ENCODE measurements around the gene HSD3B1. TPM values are rescaled to one million over a fixed set of nuclear protein-coding genes. Genes with fewer than 3 reads are reported as not detected.

The HSD3B1 gene
- total and polyA plus RNA-seq, 9 donors = 0.06 to 69.2 TPM; not detected in 7

- no peak for DNase-seq
- 85 to 90% (median 89%) methylated on average over 3 of the region's 3 CpGs for WGBS, 3 donors
- intact Hi-C loops (cut with DNase I) = no loop called here
Observed at GRCh38 chr1:119541389-119541788, 34.4 kb downstream of the HSD3B1 start.

GRCh38 chr1:119542492-119542946 is 35.5 kb downstream of the HSD3B1 start:
- TF ChIP-seq EP300 (IDR thresholded peaks at IDR 0.05) = no peak
- TF ChIP-seq POLR2A (IDR thresholded peaks at IDR 0.05) = no peak
- TF ChIP-seq CTCF (IDR thresholded peaks at IDR 0.05) = no peak
- Histone ChIP-seq H3K4me3 (no peak overlapping the region), H3K4me1 (ENCODE audit: insufficient read depth) (peaks cover 3% of the 10 kb centered on the region), H3K9me3 (no peaks in the 10 kb centered on the region), H3K27ac (no peak overlapping the region), H3K27me3 (no peaks in the 10 kb centered on the region), H3K36me3 (no peaks in the 10 kb centered on the region)
- WGBS, 3 donors = 52 to 68% (median 54%) methylated on average over 2 of the region's 2 CpGs
- intact Hi-C loops (cut with DNase I) = no loop called here
- DNase-seq = no peak

More at GRCh38 chr1:119541389-119541788, 34.4 kb downstream of the HSD3B1 start:
- Histone ChIP-seq H3K27ac (no peak overlapping the region), H3K4me3 (no peak overlapping the region), H3K36me3 (no peaks in the 10 kb centered on the region), H3K27me3 (no peaks in the 10 kb centered on the region), H3K9me3 (no peaks in the 10 kb centered on the region), H3K4me1 (ENCODE audit: insufficient read depth) (peaks cover 3% of the 10 kb centered on the region)
- TF ChIP-seq CTCF (IDR thresholded peaks at IDR 0.05) (no peak), POLR2A (IDR thresholded peaks at IDR 0.05) (no peak), EP300 (IDR thresholded peaks at IDR 0.05) (no peak)

- intact Hi-C loops (cut with DNase I) = no loop called here
- Histone ChIP-seq H3K9me3 (no peaks in the 10 kb centered on the region), H3K27ac (no peak overlapping the region), H3K36me3 (no peaks in the 10 kb centered on the region), H3K4me3 (no peak overlapping the region), H3K27me3 (no peaks in the 10 kb centered on the region), H3K4me1 (ENCODE audit: insufficient read depth) (peaks cover 3% of the 10 kb centered on the region)
- 60 to 93% (median 61%) methylated on average over 3 of the region's 3 CpGs for WGBS, 3 donors
- TF ChIP-seq CTCF (IDR thresholded peaks at IDR 0.05) (no peak), POLR2A (IDR thresholded peaks at IDR 0.05) (no peak), EP300 (IDR thresholded peaks at IDR 0.05) (no peak)
- no peak for DNase-seq
Observed at GRCh38 chr1:119544165-119544762, 37.3 kb downstream of the HSD3B1 start.

- intact Hi-C loops (cut with DNase I) = no loop called here
- Histone ChIP-seq H3K36me3 (no peaks in the 10 kb centered on the region), H3K27ac (no peak overlapping the region), H3K9me3 (no peaks in the 10 kb centered on the region), H3K4me1 (ENCODE audit: insufficient read depth) (peaks cover 3% of the 10 kb centered on the region), H3K4me3 (no peak overlapping the region), H3K27me3 (no peaks in the 10 kb centered on the region)
- no peak for TF ChIP-seq CTCF (IDR thresholded peaks at IDR 0.05)
- no peak for TF ChIP-seq EP300 (IDR thresholded peaks at IDR 0.05)
- no peak for DNase-seq
- WGBS, 3 donors = 95 to 100% (median 97%) methylated on average over 1 of the region's 1 CpG
Observed at GRCh38 chr1:119546641-119547040, 39.6 kb downstream of the HSD3B1 start.
